GM21723 (cell line): ENCODE data around the gene OVOL1.
"Not testable (repeated sequence)": the region's sequence is repeated elsewhere in the genome, so short reads cannot be mapped to it uniquely, and the experiment has no call there.

Experiments
- ATAC-seq: cut with Tn5 transposase; IDR thresholded peaks from one replicate; pipeline ENCODE4 v1.9.1; 2021; ENCODE audit warnings: mild to moderate bottlenecking, moderate library complexity; ENCODE audit not compliant: unreplicated experiment

The OVOL1 gene

GRCh38 chr11:65786786-65787636 lies at the start of gene OVOL1:
OVOL1 (plus strand) TSS chr11:65787063; CDS start chr11:65787374, 311 bp downstream.
- ATAC-seq = no peak

- no peak for ATAC-seq
Measured at GRCh38 chr11:65739022-65739421, 47.8 kb upstream of the OVOL1 start.

GRCh38 chr11:65741185-65741584 lies 45.7 kb upstream of the OVOL1 start:
- ATAC-seq = no peak

- no peak for ATAC-seq
Measured at GRCh38 chr11:65742353-65742752, 44.5 kb upstream of the OVOL1 start.

GRCh38 chr11:65743681-65744025 lies 43.2 kb upstream of the OVOL1 start:
- no peak for ATAC-seq

GRCh38 chr11:65744026-65744698 lies 42.7 kb upstream of the OVOL1 start:
- no peak for ATAC-seq

- no peak for ATAC-seq
Measured at GRCh38 chr11:65744699-65745042, 42.2 kb upstream of the OVOL1 start.

GRCh38 chr11:65745049-65745448 lies 41.8 kb upstream of the OVOL1 start:
- ATAC-seq = no peak

GRCh38 chr11:65762169-65762568 lies 24.7 kb upstream of the OVOL1 start:
- ATAC-seq = not testable (repeated sequence)

GRCh38 chr11:65762816-65763215 lies 24.0 kb upstream of the OVOL1 start:
- not testable (repeated sequence) for ATAC-seq

GRCh38 chr11:65764434-65764833 lies 22.4 kb upstream of the OVOL1 start:
- ATAC-seq = no peak

GRCh38 chr11:65766535-65766934 lies 20.3 kb upstream of the OVOL1 start:
- no peak for ATAC-seq

GRCh38 chr11:65767406-65767805 lies 19.5 kb upstream of the OVOL1 start:
- ATAC-seq = no peak

GRCh38 chr11:65767806-65768205 lies 19.1 kb upstream of the OVOL1 start:
- not testable (repeated sequence) for ATAC-seq

- no peak for ATAC-seq
Measured at GRCh38 chr11:65770951-65771567, 15.8 kb upstream of the OVOL1 start.

GRCh38 chr11:65771589-65772112 lies 15.2 kb upstream of the OVOL1 start:
- no peak for ATAC-seq

GRCh38 chr11:65773784-65774411 lies 13.0 kb upstream of the OVOL1 start:
- ATAC-seq = no peak

GRCh38 chr11:65774525-65775306 lies 12.1 kb upstream of the OVOL1 start:
- no peak for ATAC-seq

- ATAC-seq = no peak
Measured at GRCh38 chr11:65776196-65776595, 10.7 kb upstream of the OVOL1 start.

- ATAC-seq = no peak
Measured at GRCh38 chr11:65776710-65777141, 10.1 kb upstream of the OVOL1 start.
